ENCODE data around the gene PDGFC.

The PDGFC gene

GRCh38 chr4:156734965-156735895 is 236.4 kb downstream of the PDGFC start:
- Histone ChIP-seq H3K9ac (ENCODE audit: low read length) (no peak overlapping the region), H3K4me2 (ENCODE audit: low read length) (no peak overlapping the region), H3K4me1 (ENCODE audit: insufficient read depth, low read length, severe bottlenecking) (no peaks in the 10 kb centered on the region), H3K36me3 (ENCODE audit: insufficient read depth, low read length) (no peaks in the 10 kb centered on the region), H2AFZ (ENCODE audit: low read length) (no peak overlapping the region), H3F3A (ENCODE audit: insufficient read depth, low read length) (no peaks in the 10 kb centered on the region), H3K9me2 (ENCODE audit: low read depth, low read length) (no peaks in the 10 kb centered on the region), H4K20me1 (ENCODE audit: insufficient read depth, low read length) (no peaks in the 10 kb centered on the region), H3K79me2 (ENCODE audit: insufficient read depth, low read length) (no peaks in the 10 kb centered on the region), H3K4me3 (ENCODE audit: low read depth, low read length, poor library complexity, severe bottlenecking) (no peak overlapping the region), H3K9me3 (ENCODE audit: low read length) (no peaks in the 10 kb centered on the region), H3K27ac (ENCODE audit: low read depth, low read length, poor library complexity, severe bottlenecking) (no peak overlapping the region), H3K27me3 (ENCODE audit: insufficient read depth, low read length) (no peaks in the 10 kb centered on the region)
- TF ChIP-seq EZH2 (IDR thresholded peaks at IDR 0.05; ENCODE audit: borderline replicate concordance, low read length) (no peak), CTCF (IDR thresholded peaks at IDR 0.05; ENCODE audit: low read length) (no peak)

DNA sequence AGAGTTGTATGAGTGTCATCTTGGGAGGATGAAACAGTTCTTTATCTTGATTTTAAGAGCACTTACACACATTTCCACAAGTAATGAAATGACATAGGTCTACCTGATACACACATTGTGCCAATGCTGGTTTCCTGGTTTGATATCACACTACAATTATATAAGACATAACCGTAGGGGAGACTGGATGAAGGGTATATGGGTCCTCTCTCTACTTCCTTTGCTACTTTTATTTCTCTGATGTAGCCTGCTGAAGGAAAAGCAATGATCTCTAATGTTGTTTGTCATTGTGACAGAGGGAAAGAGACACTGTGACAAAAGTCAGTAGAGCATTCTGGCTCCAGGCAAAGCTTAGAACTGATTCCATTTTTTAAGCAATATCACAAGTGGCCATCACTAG is 238.0 kb downstream of the PDGFC start:
- Histone ChIP-seq H3K9me3 (ENCODE audit: low read length) (no peaks in the 10 kb centered on the region), H3K27ac (ENCODE audit: low read depth, low read length, poor library complexity, severe bottlenecking) (no peak overlapping the region), H3F3A (ENCODE audit: insufficient read depth, low read length) (no peaks in the 10 kb centered on the region), H3K9me2 (ENCODE audit: low read depth, low read length) (no peaks in the 10 kb centered on the region), H3K4me1 (ENCODE audit: insufficient read depth, low read length, severe bottlenecking) (no peaks in the 10 kb centered on the region), H3K4me2 (ENCODE audit: low read length) (no peak overlapping the region), H3K36me3 (ENCODE audit: insufficient read depth, low read length) (no peaks in the 10 kb centered on the region), H3K27me3 (ENCODE audit: insufficient read depth, low read length) (no peaks in the 10 kb centered on the region), H3K4me3 (ENCODE audit: low read depth, low read length, poor library complexity, severe bottlenecking) (no peak overlapping the region), H2AFZ (ENCODE audit: low read length) (no peak overlapping the region), H4K20me1 (ENCODE audit: insufficient read depth, low read length) (no peaks in the 10 kb centered on the region), H3K79me2 (ENCODE audit: insufficient read depth, low read length) (no peaks in the 10 kb centered on the region), H3K9ac (ENCODE audit: low read length) (no peak overlapping the region)
- no peak for TF ChIP-seq CTCF (IDR thresholded peaks at IDR 0.05; ENCODE audit: low read length)
- TF ChIP-seq EZH2 (IDR thresholded peaks at IDR 0.05; ENCODE audit: borderline replicate concordance, low read length), result no peak

GRCh38 chr4:156732634-156733033 is 239.0 kb downstream of the PDGFC start:
- no peaks in the 10 kb centered on the region for H3K36me3 ChIP-seq (ENCODE audit: insufficient read depth, low read length)
- TF ChIP-seq EZH2 (IDR thresholded peaks at IDR 0.05; ENCODE audit: borderline replicate concordance, low read length), result no peak
- no peaks in the 10 kb centered on the region for H3K4me1 ChIP-seq (ENCODE audit: insufficient read depth, low read length, severe bottlenecking)
- H3K9me2 ChIP-seq (ENCODE audit: low read depth, low read length), result no peaks in the 10 kb centered on the region
- no peak overlapping the region for H3K4me3 ChIP-seq (ENCODE audit: low read depth, low read length, poor library complexity, severe bottlenecking)
- no peaks in the 10 kb centered on the region for H4K20me1 ChIP-seq (ENCODE audit: insufficient read depth, low read length)
- H3K9me3 ChIP-seq (ENCODE audit: low read length), result no peaks in the 10 kb centered on the region
- H3K9ac ChIP-seq (ENCODE audit: low read length), result no peak overlapping the region
- H3K4me2 ChIP-seq (ENCODE audit: low read length), result no peak overlapping the region
- no peaks in the 10 kb centered on the region for H3K27me3 ChIP-seq (ENCODE audit: insufficient read depth, low read length)
- no peak overlapping the region for H2AFZ ChIP-seq (ENCODE audit: low read length)
- no peak overlapping the region for H3K27ac ChIP-seq (ENCODE audit: low read depth, low read length, poor library complexity, severe bottlenecking)
- no peaks in the 10 kb centered on the region for H3F3A ChIP-seq (ENCODE audit: insufficient read depth, low read length)
- no peaks in the 10 kb centered on the region for H3K79me2 ChIP-seq (ENCODE audit: insufficient read depth, low read length)

Data from OCI-LY1 (cell line).